NCI-H1436 treated with DMSO at 0.1 percent for 48 hours (cell line): ENCODE results near the gene TSHZ2.
"Not testable (repeated sequence)": the region's sequence is repeated elsewhere in the genome, so short reads cannot be mapped to it uniquely, and the experiment has no call there.

ENCODE experiments used
- DNase-seq: peaks from one replicate; lab custom pipeline; 2025; lab: John Stamatoyannopoulos, UW

Gene TSHZ2

DNA sequence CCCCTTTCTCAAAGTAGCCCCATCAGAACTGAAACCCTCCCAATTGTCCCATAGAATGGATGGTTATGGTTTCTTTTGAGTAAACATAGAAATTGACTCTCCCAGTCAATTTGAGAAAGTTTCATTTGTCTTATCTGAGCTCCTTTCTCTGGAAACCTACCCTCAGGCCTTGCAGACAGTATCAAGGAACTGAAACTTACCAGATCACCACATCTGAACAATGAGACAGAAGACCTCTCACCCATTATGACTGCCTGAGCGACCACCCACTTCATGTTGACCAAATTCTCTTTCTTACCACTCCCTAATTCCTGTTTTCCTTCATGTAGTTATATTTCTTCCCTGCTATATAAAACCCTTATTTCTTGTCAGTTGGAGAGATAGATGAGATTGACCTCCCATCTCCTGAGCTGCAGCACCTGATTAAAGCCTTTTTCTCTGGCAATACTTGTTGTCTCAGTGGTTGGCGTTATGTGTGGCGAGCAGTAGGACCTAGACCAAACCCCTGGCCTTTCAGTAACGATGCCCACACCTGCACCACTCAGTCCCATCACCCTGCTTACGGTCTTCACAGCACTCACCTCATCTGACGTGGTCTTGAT, 482.6 kb downstream of the TSHZ2 start:
- DNase-seq, result no peak

DNA sequence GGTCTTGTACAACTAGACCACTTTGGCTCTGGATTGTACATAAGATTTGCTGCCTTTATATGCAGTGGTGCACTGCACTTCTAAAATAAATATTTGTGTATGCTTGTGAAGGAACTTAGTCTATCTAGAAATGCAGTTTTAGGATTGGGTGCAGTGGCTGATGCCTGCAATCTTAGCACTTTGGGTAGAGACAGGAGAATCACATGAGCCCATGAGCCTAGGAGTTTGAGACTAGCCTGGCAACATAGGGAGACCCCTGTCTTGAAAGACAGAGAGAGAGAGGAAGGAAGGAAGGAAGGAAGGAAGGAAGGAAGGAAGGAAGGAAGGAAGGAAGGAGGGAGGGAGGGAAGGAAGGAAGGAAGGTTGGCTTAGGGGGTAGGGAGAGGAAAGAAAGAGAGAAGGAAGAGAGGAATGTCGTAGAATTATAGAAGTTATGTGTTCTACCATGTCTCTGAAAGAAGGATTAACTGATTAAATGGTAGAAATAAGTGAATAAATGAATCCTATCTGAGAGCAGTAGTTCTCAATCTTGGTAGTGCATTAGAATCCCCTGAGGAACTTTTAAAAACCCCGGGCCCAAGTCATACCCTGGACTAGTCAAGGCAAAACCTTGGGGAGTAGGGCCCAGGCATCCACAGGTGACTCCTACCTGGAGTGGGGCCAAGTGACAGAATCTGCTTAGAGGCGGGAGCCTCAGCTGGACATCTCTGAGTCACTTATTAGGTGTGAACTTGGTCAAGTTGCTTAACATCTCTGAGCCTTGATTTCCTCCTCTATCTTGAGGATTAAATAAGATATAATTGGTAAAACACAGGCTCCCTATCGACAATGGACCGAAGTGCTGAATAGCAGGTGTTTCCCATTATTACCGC, 491.2 kb downstream of the TSHZ2 start:
- no peak for DNase-seq

DNA sequence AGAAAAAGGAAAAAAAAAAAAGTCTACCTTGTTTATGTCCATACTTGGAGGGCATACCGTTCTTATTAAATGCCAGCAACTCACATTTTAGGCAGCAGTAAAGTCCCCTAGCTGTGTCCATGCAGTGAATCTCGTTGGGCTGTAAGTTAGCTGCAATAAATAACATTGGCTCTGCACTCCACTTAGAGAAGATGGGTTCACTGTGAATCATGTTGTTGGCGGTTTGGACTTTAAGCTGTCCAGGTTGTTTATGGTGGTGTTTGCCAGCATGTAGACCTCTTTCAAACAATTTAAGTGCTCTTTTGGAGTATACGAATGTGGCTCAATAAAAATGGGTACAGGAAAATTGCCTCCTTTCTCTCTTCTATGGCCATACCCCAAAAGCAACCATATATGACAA, 494.1 kb downstream of the TSHZ2 start:
- no peak for DNase-seq

GRCh38 chr20:53468587-53468986, 496.4 kb downstream of the TSHZ2 start:
- DNase-seq, result no peak

DNA sequence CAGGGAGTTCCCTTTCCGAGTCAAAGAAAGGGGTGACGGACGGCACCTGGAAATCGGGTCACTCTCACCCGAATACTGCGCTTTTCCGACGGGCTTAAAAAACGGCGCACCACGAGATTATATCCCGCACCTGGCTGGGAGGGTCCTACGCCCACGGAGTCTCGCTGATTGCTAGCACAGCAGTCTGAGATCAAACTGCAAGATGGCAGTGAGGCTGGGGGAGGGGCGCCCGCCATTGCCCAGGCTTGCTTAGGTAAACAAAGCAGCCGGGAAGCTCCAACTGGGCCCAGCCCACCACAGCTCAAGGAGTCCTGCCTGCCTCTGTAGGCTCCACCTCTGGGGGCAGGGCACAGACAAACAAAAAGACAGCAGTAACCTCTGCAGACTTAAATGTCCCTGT, 500.7 kb downstream of the TSHZ2 start:
- not testable (repeated sequence) for DNase-seq

GRCh38 chr20:53480913-53481312, 508.8 kb downstream of the TSHZ2 start:
- DNase-seq, result no peak

DNA sequence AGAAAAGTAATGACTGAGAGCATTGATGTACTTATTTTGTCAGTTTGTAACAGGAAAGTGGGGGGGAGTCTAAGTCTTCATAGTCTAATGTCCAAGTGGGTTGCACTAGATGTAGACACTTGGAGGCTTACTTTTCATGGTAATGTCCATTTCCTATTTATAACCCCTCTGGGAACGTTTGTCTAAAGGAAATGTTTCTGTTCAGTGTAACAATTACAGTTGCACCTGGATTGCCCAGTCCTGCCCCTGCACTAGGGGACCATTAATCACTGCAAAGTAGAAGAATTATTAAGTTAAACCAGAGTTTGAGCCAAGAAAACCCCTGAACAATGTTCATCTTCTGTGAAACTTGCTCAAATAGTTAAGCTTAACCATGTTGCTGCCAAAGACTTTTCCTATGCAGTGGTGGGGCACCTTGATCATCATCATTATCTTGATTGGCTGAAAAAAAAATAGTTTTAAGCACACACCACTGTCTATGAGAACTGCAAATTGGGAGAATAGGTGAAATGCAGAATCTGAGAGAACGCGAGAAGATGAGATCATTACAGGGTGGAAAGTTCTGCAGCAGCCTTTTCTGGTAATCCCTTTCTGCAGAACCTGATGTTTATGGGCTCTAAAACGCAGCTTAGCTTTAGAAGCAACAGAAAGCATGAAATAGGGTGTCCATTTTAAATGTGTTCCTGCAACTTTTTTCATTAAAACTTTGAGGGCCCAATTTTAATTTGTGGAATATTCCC, 515.5 kb downstream of the TSHZ2 start:
- no peak for DNase-seq

- DNase-seq, result no peak
Measured at GRCh38 chr20:53488775-53489272, 516.7 kb downstream of the TSHZ2 start.

DNA sequence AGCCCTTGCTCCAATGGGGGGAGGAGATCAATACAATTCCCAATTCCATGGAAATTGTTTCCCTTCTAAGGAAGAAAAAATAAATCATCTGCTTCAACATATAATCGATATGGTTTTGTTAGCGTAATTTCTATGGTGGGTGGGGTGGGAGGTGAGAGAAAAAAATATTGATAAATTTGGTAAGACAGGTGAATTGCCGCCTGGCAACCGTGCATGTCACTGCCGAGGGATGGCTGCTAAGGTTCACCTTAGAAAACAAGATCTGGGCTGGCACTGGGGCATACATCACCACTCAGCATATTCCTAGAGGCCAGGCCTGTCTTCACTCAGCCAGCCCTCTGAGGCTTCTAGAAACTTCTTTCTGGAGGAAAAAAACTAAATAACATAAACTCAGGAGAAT, 517.4 kb downstream of the TSHZ2 start:
- DNase-seq, result no peak

- DNase-seq, result no peak
Measured at GRCh38 chr20:53490620-53491019, 518.5 kb downstream of the TSHZ2 start.

- no peak for DNase-seq
Measured at GRCh38 chr20:53491462-53491861, 519.3 kb downstream of the TSHZ2 start.

DNA sequence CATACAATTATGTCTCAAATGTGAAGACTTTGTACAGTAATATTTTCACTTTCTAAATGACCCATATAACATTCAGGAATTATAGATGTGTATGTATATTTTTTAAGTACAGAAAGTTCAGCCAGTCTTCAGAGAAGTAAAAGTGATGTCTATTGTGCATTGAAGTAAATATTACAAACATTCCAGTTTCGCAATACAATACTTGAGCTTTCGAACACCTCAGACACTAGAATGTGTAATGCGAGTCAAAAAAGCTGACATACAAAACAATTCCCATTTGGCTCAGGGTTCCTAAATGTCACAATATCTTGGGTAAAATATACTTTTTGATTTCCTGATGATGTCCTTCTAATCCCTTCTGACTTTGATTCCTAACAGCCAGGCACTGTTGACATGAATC, 520.1 kb downstream of the TSHZ2 start:
- DNase-seq, result no peak

DNA sequence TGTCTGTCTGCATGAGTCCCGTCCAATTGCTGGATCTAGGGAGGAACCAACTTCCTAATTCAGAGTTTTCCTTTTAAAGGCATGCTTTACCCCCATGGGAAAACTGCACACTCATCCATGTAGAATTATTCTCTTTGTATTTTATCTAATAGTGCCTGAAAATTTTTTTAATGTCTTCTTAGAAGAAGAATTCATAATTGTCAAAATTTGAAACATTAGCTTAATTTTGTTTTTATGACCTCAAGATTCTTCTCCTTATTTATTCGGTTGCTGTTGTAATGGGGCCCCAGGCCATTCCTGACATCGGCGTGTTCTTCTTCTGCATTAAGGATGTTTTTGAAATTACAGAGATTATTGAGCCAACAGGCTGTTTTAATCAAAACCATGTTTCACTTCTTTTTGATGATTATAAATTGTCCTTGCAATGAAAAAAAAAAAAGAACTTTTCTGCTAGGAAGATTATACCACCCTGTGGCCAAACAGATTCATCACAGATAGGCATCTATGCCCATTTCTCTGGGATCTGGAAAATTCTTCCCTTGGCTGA, 521.2 kb downstream of the TSHZ2 start:
- no peak for DNase-seq

DNA sequence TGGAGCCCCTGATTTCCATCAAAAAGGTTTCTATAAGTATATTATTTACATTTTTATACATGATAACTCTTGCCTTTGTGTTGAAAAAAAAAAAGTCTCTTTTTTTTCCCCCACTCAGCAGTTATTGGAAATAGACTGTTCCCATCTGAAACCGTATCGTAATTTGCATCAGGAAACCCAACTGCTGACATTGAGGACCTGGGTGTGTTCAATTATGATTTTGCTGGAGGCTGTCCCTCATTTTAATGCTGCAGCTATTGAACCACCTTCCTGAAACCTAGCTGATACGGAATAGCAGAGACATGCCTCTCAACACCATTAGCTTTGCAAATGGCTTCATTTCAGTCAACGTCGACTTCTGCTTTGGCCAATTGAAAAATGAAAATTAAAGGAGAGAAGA, 522.6 kb downstream of the TSHZ2 start:
- no peak for DNase-seq

DNA sequence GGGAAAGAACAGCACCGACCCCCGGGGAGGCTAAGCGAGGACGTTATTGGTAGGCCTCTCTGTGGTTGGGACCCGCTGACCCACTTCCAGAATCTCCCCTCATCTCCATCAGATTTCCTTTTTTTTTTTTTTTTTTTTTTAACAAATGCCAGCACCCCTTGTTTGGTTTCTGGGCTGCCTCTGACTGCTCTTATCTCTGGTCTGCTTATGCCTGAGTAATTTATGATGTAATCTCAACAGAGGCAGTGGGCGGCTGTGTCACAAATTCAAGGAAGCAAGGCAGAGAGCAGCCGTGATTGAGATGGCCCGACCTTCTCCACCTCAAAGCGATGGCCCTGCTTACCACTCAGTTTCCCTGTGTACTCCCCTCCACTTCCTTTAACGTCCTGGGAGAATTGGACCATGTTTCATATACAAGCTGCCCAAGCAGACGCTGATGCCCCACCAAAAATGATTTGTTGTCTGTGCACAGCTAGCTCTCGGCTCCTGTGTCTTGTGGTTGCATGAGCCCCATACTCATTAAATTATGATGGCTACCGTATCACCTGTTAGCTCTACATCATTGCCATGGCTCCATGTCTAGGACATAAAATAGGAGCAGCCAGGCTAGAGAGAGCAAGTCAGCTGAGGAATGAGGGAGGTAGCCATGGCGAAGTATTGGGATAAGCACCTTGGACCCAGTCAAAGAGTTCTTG, 523.4 kb downstream of the TSHZ2 start:
- no peak for DNase-seq

- no peak for DNase-seq
Measured at GRCh38 chr20:53497246-53497645, 525.1 kb downstream of the TSHZ2 start.

- DNase-seq, result no peak
Measured at GRCh38 chr20:53498341-53498740, 526.2 kb downstream of the TSHZ2 start.

DNA sequence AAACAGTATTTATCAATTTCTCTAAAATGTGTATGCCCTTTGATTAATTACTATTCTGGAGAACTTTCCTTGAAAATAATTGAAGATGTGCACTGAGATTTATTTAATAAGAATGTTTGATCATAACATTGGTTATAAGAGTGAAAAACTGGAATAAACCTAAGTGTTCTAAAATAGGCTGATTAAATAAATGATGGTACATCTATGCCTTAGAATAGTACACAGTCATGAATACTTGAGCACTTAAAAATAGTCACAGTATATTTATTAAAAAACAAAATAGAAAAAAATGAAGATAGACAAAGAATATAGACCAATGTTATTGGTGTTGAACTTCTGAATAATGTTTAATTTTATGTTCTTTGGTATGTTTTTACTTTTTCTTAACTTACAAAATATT, 528.5 kb downstream of the TSHZ2 start:
- no peak for DNase-seq

DNA sequence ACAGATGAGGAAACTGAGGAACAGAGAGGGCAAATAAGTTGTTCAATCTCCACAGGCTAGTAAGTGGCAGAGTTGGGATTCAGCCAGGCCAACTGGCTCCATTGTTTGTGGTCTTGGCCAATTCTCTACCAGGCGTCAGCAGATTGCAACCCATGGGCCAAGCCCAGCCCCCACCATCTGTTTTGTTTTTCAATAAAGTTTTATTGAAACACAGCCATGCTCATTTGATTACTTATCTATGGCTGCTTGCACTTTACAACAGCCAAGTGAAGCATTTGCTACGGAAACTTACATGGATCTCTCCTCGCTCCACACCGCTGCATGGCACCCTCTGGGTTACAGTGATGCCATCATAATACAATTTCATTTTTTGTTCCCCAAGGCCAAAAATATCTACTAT, 530.7 kb downstream of the TSHZ2 start:
- no peak for DNase-seq

DNA sequence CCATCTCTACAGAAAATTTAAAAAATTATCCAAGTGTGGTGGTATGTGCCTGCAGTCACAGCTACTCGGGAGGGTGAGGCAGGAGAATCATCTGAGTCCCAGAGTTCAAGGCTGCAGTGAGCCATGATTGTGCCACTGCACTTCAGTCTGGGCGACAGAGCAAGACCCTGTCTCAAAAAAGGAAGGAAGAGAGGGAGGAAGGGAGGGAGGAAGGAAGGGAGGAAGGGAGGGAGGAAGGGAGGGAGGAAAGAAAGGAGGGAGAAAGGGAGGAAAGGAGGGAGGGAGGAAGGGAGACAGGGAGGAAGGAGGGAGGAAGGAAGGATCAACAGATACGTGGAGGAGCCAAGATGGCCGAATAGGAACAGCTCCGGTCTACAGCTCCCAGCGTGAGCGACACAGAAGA, 531.4 kb downstream of the TSHZ2 start:
- no peak for DNase-seq

GRCh38 chr20:53504106-53504505, 531.9 kb downstream of the TSHZ2 start:
- DNase-seq, result not testable (repeated sequence)

DNA sequence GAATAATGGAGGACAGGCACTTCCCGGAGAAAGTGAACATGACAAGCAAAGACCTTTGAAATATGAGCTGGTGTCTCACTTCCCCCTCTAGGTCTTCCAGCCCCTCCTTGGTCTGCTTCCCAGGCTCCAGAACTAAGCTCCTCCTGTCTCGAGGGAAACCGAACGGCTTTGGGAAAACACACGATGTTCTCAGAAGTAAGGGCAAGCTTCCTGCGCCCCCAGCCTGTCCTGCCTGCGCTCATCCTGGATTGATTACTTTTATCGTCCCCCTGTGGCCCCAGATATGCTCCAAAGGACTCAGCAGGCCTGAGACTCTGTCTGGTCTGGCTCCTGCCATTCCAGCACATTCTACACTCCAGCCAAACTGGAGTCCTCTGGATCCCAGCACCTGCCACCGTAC, 538.1 kb downstream of the TSHZ2 start:
- no peak for DNase-seq
